CD4-positive, alpha-beta T cell treated with Interleukin-15 for 4 hours (primary cell): ENCODE measurements around the gene ZBTB16.

ENCODE experiments used
- DNase-seq: peaks from one replicate; pipeline ENCODE4 v3.0.0-alpha.2; 2020; ENCODE audit warnings: low spot score

Gene ZBTB16

GRCh38 chr11:114243461-114244372 lies 184.2 kb downstream of the ZBTB16 start:
- DNase-seq = no peak

GRCh38 chr11:114244726-114245394 lies 185.3 kb downstream of the ZBTB16 start:
- DNase-seq = no peak

- DNase-seq = no peak
Measured at GRCh38 chr11:114246321-114247069, 187.0 kb downstream of the ZBTB16 start.

GRCh38 chr11:114247070-114247789 lies 187.7 kb downstream of the ZBTB16 start:
- no peak for DNase-seq

GRCh38 chr11:114250180-114250579 lies 190.7 kb downstream of the ZBTB16 start:
- DNase-seq = no peak

GRCh38 chr11:114250993-114251814 lies 191.7 kb downstream of the ZBTB16 start:
- no peak for DNase-seq

GRCh38 chr11:114251815-114252337 lies 192.4 kb downstream of the ZBTB16 start:
- DNase-seq = no peak

GRCh38 chr11:114252767-114253166 lies 193.3 kb downstream of the ZBTB16 start:
- no peak for DNase-seq

GRCh38 chr11:114253771-114254170 lies 194.3 kb downstream of the ZBTB16 start:
- DNase-seq = no peak

GRCh38 chr11:114254571-114255146 lies 195.1 kb downstream of the ZBTB16 start:
- no peak for DNase-seq

GRCh38 chr11:114255289-114255688 lies 195.8 kb downstream of the ZBTB16 start:
- no peak for DNase-seq

- no peak for DNase-seq
Measured at GRCh38 chr11:114256176-114256966, 196.9 kb downstream of the ZBTB16 start.

- no peak for DNase-seq
Measured at GRCh38 chr11:114256967-114257286, 197.4 kb downstream of the ZBTB16 start.

- no peak for DNase-seq
Measured at GRCh38 chr11:114257621-114258558, 198.4 kb downstream of the ZBTB16 start.

GRCh38 chr11:114258696-114259095 lies 199.2 kb downstream of the ZBTB16 start:
- no peak for DNase-seq

- no peak for DNase-seq
Measured at GRCh38 chr11:114259124-114259526, 199.6 kb downstream of the ZBTB16 start.

GRCh38 chr11:114259551-114259983 lies 200.1 kb downstream of the ZBTB16 start:
- DNase-seq = no peak

- DNase-seq = no peak
Measured at GRCh38 chr11:114260077-114260476, 200.6 kb downstream of the ZBTB16 start.
